Neural crest cell (in vitro differentiated cells): ENCODE data around the gene SAPCD2. TPM values are rescaled to one million over a fixed set of nuclear protein-coding genes. Genes with fewer than 3 reads are reported as not detected.
A peak's percentile ranks its signal among the peaks of the same experiment; 100 is the strongest.

ENCODE experiments used
- DNase-seq: peaks from one replicate; pipeline ENCODE4 v3.0.0; 2021; ENCODE audit warnings: low read depth, mixed read lengths, low spot score
- H3K27ac Mint-ChIP-seq: one replicate; pipeline ENCODE4 v1.8.0; 2021; ENCODE audit warnings: mild to moderate bottlenecking, mixed read lengths; ENCODE audit not compliant: unreplicated experiment
- H3K27me3 Mint-ChIP-seq: 2 replicates; pipeline ENCODE4 v1.8.0; 2021; ENCODE audit warnings: low read depth, mild to moderate bottlenecking, mixed read lengths
- H3K36me3 Mint-ChIP-seq: 2 replicates; pipeline ENCODE4 v1.8.0; 2021; ENCODE audit warnings: low read depth, mild to moderate bottlenecking, mixed read lengths
- H3K4me1 Mint-ChIP-seq: 2 replicates; pipeline ENCODE4 v1.8.0; 2021; ENCODE audit warnings: mixed read lengths
- H3K4me3 Mint-ChIP-seq: one replicate; pipeline ENCODE4 v1.8.0; 2021; ENCODE audit warnings: mild to moderate bottlenecking, mixed read lengths
- H3K9me3 Mint-ChIP-seq: 2 replicates; pipeline ENCODE4 v1.8.0; 2021; ENCODE audit warnings: mixed read lengths
- CTCF ChIP-seq: fragments of 200-600 bp; sonication (generic); conservative IDR thresholded peaks from 2 replicates; pipeline ENCODE4 v1.5.0; 2021; ENCODE audit warnings: antibody characterized with exemption, mild to moderate bottlenecking
- total RNA-seq: library from RNA; stranded (reverse); gene quantifications from 2 replicates; pipeline ENCODE4 v1.2.1, GENCODE V29; 2021

Gene SAPCD2
- total RNA-seq, 1 donor from 2014 or later, result 31.1 TPM

- H3K36me3 Mint-ChIP-seq, result no peaks in the 10 kb centered on the region
- H3K27ac Mint-ChIP-seq, result no peak overlapping the region
- H3K27me3 Mint-ChIP-seq, result peaks cover 68% of the 10 kb centered on the region
Measured at GRCh38 chr9:137075275-137075775, 5.0 kb upstream of the SAPCD2 start.

GRCh38 chr9:137074657-137075274 is 4.4 kb upstream of the SAPCD2 start:
- Mint-ChIP-seq H3K27ac (no peak overlapping the region), H3K9me3 (no peaks in the 10 kb centered on the region), H3K27me3 (peaks cover 63% of the 10 kb centered on the region), H3K4me1 (peaks cover 11% of the 10 kb centered on the region), H3K36me3 (no peaks in the 10 kb centered on the region), H3K4me3 (peak overlapping the region; percentile 42)
- no peak for DNase-seq
- no peak for TF ChIP-seq CTCF

More at GRCh38 chr9:137075275-137075775, 5.0 kb upstream of the SAPCD2 start:
- Mint-ChIP-seq H3K4me1 (peaks cover 11% of the 10 kb centered on the region), H3K9me3 (no peaks in the 10 kb centered on the region), H3K4me3 (peak overlapping the region; percentile 42)
- DNase-seq, result no peak
- no peak for TF ChIP-seq CTCF

GRCh38 chr9:137073992-137074399 is 3.6 kb upstream of the SAPCD2 start:
- Mint-ChIP-seq H3K36me3 (no peaks in the 10 kb centered on the region), H3K9me3 (no peaks in the 10 kb centered on the region), H3K27ac (peak overlapping the region; percentile 43), H3K4me3 (no peak overlapping the region), H3K4me1 (peaks cover 11% of the 10 kb centered on the region), H3K27me3 (peaks cover 55% of the 10 kb centered on the region)
- no peak for TF ChIP-seq CTCF
- no peak for DNase-seq

- Mint-ChIP-seq H3K27ac (peak overlapping the region; percentile 57), H3K4me1 (peaks cover 14% of the 10 kb centered on the region), H3K36me3 (no peaks in the 10 kb centered on the region), H3K4me3 (peak overlapping the region; percentile 90), H3K27me3 (peaks cover 41% of the 10 kb centered on the region), H3K9me3 (no peaks in the 10 kb centered on the region)
- no peak for TF ChIP-seq CTCF
- DNase-seq, result no peak
Measured at GRCh38 chr9:137071282-137071681, 925 bp upstream of the SAPCD2 start.

DNA sequence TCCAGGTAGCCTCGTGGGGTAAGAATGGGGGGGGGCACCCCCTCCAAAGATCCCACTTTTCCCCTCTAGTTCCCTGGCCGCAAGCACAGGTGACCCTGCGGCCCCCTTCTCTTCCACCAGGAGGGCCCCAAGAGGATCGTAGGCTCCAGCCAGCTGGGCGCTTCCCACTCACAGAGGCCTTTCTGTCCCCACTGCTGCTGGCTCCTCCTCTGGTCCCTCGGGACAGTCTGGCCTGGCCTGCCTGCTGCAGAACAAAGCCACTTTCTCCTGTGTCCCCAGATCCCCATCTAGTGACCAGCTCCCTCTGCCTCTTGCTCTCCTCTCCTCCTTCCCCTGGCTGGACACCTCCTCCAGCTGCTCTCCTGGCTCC is 534 bp upstream of the SAPCD2 start:
- H3K27me3 Mint-ChIP-seq, result peaks cover 37% of the 10 kb centered on the region
- peak overlapping the region; percentile 57 for H3K27ac Mint-ChIP-seq
- H3K36me3 Mint-ChIP-seq, result no peaks in the 10 kb centered on the region
- TF ChIP-seq CTCF, result peak; percentile 50
- peak; percentile 55 for DNase-seq
- H3K4me3 Mint-ChIP-seq, result peak overlapping the region; percentile 90
- no peaks in the 10 kb centered on the region for H3K9me3 Mint-ChIP-seq
- H3K4me1 Mint-ChIP-seq, result peaks cover 14% of the 10 kb centered on the region
